GM12874 (cell line): Measurements from ENCODE around the gene CCDC146.

ENCODE experiments used
- TF ChIP-seq, protein P1 (sequence below): IDR thresholded peaks from 2 replicates; pipeline ENCODE4 v1.5.1; 2011; ENCODE audit warnings: low read depth, mild to moderate bottlenecking, control low read depth, low read length, moderate library complexity; ENCODE audit not compliant: insufficient read depth

The CCDC146 gene

DNA sequence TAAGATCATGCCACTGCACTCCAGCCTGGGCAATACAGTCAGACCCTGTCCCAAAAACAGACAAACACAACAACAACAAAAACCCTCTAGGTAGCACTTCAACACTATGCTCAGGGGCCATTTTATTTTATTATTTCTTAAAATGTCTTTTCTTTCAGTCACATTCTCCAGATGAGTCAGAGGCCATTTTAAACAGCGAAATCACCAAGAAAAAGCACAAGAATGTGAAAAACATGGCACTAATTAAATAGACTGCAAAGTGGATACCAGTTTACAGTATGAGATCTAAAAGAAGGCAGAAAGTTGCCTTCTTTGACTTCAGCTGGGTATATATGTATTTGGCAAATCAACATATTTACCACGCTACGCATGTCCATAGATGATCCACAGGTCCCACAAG, 83.3 kb downstream of the CCDC146 start:
- TF ChIP-seq, protein P1, sequence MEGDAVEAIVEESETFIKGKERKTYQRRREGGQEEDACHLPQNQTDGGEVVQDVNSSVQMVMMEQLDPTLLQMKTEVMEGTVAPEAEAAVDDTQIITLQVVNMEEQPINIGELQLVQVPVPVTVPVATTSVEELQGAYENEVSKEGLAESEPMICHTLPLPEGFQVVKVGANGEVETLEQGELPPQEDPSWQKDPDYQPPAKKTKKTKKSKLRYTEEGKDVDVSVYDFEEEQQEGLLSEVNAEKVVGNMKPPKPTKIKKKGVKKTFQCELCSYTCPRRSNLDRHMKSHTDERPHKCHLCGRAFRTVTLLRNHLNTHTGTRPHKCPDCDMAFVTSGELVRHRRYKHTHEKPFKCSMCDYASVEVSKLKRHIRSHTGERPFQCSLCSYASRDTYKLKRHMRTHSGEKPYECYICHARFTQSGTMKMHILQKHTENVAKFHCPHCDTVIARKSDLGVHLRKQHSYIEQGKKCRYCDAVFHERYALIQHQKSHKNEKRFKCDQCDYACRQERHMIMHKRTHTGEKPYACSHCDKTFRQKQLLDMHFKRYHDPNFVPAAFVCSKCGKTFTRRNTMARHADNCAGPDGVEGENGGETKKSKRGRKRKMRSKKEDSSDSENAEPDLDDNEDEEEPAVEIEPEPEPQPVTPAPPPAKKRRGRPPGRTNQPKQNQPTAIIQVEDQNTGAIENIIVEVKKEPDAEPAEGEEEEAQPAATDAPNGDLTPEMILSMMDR: no peak

- TF ChIP-seq, protein P1: no peak
Measured at GRCh38 chr7:77208416-77208815, 86.0 kb downstream of the CCDC146 start.

- TF ChIP-seq, protein P1: no peak
Measured at GRCh38 chr7:77209479-77210139, 87.2 kb downstream of the CCDC146 start.

DNA sequence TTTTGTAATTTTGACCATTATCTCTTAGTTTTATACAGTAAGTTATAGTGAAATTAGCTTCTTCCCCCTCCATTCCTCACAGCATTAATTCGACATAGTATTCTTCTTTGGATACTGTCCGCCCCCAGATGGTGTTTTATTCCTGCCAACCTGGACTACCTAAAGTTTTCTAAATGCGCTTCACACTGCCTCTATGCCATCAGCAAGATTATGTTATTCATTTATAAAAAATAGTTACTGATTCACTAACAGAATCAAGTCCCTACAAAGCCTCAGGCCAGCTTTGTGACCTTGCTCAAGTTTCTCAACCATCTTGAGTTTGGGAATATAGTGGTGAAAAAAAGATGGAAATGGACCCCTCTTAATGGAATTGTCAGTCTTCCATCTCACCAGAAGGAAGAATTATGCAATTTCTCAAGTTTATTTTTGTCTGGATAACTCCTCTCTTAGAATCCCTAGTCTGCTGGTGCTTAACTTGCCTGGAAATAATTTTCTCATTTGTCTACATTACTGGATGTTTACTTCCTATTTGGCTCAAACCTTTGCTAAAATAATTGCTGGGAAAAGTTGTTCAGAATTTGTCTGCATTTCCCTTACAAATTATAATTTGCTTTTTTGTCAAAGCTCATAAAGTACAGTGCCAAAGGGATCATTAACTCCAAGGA, 93.9 kb downstream of the CCDC146 start:
- TF ChIP-seq, protein P1: no peak

- TF ChIP-seq, protein P1: no peak
Measured at GRCh38 chr7:77217474-77218185, 95.2 kb downstream of the CCDC146 start.

DNA sequence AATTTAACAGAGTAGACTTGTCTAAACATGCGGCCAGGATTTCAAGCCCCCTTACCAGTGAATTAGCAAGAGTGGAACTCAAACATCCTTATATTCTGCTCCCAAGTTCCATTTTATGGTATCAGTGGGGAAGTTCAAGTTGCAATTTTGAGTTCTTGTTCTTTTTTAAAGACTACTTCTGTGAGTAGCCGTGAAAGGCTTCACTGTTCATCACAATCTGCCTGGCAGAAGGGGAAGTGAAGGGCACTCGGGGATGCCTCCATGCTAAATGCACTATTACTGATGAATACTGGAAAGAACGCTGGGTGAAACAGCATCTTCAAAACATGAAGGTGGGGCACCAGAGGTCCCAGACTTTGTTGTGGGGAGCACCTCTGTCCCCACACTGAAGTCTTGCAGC, 99.7 kb downstream of the CCDC146 start:
- TF ChIP-seq, protein P1: no peak

GRCh38 chr7:77222819-77223218, 100.4 kb downstream of the CCDC146 start:
- TF ChIP-seq, protein P1: no peak
